COLO668 (cell line): ENCODE data around the gene UPF3B.
A peak's percentile ranks its signal among the peaks of the same experiment; 100 is the strongest.
"Not testable (repeated sequence)": the region's sequence is repeated elsewhere in the genome, so short reads cannot be mapped to it uniquely, and the experiment has no call there.

Experiments
- DNase-seq: peaks from one replicate; lab custom pipeline; 2025; ENCODE audit not compliant: unreplicated experiment; lab: John Stamatoyannopoulos, UW

Gene UPF3B

DNA sequence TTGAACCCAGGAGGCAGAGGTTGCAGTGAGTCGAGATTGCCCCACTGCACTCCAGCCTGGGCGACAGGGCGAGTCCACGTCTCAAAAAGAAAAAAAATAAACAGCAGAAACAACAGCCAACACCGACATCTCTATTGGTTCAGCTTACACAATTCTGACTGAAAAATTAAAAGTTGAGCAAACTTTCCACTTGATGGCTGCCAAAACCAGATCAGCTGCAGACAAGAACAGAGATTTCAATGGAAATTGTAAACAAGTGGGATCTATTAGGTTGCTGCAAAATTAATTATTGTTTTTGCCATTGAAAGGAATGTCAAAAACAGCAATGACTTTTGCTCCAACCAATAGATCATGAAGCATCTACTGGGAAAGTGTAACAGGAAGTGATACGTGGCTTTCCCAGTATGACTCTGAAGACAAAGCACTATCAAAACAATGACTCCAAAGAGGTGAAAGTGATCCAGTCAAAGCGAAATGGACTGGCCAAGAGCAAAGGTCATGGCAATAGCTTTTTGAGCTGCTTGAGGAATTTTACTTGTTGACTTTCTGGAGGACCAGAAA lies 26.3 kb downstream of the UPF3B start:
- DNase-seq, result no peak

DNA sequence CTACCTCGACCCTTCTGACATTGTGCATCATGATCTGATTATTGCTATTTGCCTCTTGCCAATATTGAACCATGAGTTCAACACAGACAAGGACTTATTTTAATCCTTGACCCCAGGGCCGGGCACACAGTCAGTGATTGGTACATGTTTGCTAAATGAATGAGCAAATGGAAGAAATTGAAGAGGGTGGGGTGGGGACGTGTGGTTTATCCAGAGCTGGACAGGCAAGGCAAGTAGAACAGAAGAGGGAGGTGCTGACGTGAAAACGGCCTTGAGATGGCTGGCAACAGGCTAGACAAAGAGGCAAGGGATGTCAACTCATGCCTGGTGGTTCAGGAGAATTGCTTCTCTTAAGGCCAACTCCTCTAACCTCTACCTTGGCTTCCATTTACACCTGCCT lies 28.5 kb downstream of the UPF3B start:
- DNase-seq, result not testable (repeated sequence)

DNA sequence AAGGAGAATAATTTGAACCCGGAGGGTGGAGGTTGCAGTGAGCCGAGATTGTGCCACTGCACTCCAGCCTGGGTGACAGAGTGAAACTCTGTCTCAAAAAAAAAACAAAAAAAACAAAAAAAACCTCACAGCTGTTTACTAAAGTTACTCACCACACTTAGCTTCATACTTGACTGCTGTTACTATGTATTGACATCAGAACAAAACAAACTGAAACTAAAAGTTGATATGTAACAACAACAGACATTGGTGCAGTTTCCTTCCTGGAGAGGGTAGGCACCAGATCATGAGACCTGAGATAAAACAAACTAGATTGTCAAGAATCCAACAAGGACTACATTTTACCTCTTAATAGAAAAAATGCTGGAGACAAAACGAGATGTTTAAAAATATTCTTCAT lies 31.1 kb downstream of the UPF3B start:
- DNase-seq, result not testable (repeated sequence)

DNA sequence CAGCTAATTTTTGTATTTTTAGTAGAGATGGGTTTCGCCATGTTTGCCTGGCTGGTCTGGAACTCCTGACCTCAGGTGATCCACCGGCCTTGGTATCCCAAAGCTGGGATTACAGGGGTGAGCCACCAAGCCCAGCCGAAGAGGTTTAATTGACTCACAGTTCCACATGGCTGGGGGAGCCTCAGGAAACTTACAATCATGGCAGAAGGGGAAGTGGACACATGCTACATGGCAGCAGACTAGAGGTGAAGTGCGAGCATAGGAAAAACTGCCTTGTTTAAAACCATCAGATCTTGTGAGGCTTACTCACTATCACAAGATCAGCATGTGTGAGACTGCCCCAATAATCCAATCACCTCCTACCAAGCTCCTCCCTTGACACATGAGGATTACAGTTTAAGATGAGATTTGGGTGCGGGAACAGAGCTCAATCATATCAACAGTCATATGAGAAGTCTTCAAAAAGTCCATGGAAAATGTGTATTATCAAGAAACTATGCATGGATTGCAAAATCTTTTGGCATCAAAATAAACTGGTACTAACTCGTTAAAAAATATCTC lies 35.6 kb downstream of the UPF3B start:
- no peak for DNase-seq

DNA sequence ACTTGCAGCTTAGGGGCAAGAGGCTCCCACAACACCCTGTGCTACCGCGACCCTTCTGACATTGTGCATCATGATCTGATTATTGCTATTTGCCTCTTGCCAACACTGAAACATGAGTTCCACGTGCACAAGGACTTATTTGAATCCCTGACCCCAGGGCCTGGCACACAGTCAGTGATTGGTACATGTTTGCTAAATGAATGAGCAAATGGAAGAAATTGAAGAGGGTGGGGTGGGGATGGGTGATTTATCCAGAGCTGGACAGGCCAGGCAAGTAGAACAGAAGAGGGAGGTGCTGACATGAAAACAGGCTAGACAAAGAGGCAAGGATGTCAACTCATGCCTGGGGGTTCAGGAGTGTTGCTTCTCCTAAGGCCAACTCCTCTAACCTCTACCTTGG lies 36.5 kb downstream of the UPF3B start:
- DNase-seq, result no peak

DNA sequence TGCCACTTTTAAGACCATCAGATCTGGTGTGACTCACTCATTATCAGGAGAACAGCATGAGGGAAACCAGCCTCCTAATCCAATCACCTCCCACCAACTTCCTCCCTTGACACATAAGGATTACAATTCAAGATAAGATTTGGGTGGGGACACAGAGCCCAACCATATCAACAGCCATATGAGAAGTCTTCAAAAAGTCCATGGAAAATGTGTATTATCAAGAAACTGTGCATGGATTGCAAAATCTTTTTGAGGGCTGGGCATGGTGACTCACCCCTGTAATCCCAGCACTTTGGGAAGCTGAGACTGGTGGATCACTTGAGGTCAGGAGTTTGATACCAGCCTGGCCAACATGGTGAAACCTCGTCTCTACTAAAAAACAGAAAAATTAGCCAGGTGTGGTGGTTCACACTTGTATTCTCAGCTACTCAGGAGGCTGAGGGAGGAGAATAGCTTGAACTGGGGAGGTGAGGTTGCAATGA lies 43.5 kb downstream of the UPF3B start:
- DNase-seq, result no peak

DNA sequence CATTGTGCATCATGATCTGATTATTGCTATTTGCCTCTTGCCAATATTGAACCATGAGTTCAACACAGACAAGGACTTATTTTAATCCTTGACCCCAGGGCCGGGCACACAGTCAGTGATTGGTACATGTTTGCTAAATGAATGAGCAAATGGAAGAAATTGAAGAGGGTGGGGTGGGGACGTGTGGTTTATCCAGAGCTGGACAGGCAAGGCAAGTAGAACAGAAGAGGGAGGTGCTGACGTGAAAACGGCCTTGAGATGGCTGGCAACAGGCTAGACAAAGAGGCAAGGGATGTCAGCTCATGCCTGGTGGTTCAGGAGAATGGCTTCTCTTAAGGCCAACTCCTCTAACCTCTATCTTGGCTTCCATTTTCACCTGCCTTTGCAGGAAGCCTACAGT lies 44.3 kb downstream of the UPF3B start:
- DNase-seq, result not testable (repeated sequence)

DNA sequence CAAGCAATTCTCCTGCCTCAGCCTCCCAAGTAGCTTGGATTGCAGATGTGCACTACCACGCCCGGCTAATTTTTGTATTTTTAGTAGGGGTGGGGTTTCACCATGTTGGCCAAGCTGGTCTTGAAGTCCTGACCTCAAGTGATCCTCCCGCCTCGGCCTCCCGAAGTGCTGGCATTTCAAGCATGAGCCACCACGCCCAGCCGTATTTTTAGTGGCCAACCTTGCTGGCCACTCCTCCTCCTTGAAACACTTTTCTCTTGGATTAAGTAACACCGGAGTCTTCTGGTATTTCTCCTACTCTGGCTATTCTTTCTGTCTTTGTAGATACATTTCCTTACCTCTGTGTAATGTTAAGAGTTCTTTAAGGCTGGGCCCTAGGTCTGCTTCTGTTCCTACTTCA lies 50.2 kb downstream of the UPF3B start:
- no peak for DNase-seq

DNA sequence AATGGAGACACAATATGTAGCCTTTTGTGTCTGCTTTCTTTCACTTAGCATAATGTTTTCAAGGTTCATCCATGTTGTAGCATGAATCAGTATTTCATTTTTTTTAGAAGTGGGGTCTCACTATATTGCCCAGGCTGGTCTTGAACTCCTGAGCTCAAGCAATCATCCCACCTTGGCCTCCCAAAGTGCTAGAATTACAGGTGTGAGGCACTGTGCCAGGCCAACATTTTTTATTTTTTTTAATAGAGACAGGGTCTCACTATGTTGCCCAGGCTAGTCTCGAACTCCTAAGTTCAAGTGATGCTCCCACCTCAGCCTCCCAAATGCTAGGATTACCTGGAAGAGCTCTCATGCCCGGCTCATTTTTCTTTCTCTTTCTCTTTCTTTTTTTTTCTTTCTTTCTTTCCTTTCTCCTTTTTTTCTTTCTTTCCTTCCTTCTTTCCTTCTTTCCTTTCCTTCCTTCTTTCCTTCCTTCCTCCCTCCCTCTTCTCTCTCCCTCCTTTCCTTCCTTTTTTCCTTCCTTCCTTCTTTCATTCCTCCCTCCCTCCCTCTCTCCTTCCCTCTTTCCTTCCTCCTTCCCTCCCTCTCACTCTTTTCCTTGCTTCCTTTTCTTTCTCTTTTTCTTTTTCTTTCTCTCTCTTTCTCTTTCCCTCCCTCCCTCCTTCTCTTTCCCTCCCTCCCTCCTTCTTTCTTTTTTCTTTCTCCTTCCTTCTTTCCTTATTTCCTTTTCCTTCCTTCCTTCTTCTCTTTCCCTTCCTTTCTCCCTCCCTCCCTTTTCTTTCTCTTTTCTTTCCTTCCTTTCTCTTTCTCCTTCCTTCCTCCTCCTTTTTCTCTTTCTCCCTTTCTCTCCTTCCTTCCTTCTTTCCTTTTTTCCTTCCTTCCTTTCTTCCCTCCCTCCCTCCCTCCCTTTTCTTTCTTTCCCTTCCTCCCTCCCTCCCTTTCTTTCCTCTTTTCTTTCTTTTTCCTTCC lies 51.2 kb downstream of the UPF3B start:
- no peak for DNase-seq

DNA sequence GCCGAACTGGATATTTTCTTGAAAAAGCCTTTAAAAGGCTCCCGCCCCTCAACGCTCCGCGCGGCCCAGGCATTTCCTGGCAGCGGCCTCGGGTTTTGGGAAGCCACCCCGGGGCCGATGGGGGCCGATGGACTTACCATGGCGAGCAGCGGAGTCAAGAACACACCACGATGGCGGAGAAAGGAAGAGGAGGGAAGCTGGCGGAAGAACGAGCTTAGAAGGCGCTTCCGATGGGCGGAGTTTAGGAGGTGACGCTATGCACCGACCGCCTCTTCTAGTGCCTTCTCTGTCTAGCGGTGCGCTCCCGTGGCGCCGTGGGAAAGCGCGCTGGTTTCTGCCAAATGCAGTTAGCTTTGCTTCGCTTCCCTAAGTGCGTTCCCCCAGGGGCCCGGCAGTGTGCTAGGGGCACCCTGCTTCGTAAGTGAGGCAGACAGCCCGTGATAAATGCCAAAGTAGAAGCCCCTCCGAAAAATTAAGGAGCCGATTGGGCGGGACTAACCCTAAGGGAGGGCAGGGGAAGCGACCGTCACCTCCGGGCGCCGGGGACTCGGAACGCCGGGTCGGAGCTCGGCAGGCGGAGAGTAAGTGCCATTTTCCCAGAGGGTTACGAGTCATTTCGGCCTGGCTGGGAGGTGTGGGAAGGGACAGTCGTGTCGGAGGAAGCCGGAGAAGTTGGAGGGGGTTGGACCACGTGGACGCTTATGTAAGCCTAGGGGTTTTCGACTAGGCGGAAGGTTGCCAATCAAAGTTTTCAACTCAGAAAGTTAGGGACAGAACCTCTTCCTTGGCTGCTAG lies 61.1 kb downstream of the UPF3B start, which contains the start of gene RPL39:
RPL39 (minus strand) TSS at position 194 of the 795 bp plus-strand sequence; CDS start at position 140, 54 bp downstream.
- peak; percentile 86 for DNase-seq

DNA sequence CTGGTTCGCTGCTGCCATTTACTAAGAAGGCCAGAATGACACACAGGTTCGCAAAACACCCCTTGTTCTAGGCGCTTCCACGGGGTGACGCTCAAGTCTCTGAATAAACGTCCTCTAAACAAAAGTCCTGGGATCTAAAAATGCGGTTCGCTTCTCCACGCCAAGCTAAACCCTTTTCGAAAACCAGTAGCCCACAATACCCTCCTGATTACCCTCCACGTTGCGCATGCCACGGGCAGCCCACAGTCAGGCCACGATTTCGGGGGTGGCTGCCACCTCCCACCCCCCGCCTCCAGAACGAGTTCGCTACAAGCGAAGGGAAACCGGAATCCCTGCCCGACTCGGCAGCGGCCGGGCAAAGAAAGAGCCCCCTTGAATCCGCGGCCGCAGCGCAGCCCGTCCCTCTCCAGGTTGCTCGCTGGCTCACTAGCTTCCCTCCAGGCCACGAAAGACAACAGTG lies 61.8 kb downstream of the UPF3B start:
- DNase-seq, result peak; percentile 59

DNA sequence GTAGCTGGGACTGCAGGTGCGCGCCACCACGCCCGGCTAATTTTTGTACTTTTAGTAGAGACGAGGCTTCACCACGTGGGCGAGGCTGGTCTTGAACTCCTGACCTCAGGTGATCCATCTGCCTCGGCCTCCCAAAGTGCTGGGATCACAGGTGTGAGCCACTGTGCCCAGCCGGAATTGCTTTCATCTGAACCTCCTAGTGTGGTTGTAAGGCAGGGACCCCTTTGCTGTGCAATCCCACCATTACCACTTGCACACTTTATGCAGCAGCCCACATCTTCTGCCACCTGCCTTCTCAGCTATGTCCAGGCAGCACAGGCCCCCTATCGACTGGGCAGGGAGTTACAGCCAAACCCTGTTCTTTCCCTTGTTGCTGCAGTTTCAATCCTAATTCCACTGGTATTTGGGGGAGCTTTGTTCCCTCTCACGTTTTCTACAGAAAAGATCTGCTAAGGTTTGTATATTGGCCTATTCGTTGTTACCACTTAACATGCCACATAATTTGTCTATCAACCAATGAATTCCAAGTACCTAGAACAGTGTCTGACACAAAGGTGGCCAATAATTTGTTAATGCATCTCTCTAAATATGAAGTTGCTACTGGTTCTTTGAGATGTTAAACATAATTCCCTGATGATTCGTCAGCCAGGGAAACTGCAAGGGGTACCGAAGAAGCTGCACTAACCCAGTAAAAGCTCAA lies 67.9 kb downstream of the UPF3B start:
- peak; percentile 8 for DNase-seq
